ENCODE results near the gene DHX15.

Gene DHX15

GRCh38 chr4:24603343-24603742 is 19.0 kb upstream of the DHX15 start:
- Histone ChIP-seq H3K9me2 (replicated peaks; ENCODE audit: control insufficient read depth, low read length) (no peaks in the 10 kb centered on the region; the same call in 1 of the 2 replicates), H3K9me3 (ENCODE audit: control insufficient read depth, insufficient read depth, low read length) (peaks cover 7% of the 10 kb centered on the region; the same call in 1 of the 2 replicates), H3K27ac (ENCODE audit: low read depth, low read length) (no peak overlapping the region), H4K20me1 (ENCODE audit: control insufficient read depth, insufficient read depth, low read depth, low read length) (no peaks in the 10 kb centered on the region), H3K4me1 (ENCODE audit: control insufficient read depth, low read length) (peaks cover 5% of the 10 kb centered on the region; the same call in 1 of the 2 replicates), H3K36me3 (ENCODE audit: control insufficient read depth, low read length) (no peaks in the 10 kb centered on the region), H3K27me3 (ENCODE audit: control insufficient read depth, low read length) (peaks cover 10% of the 10 kb centered on the region), H3K79me2 (ENCODE audit: control insufficient read depth, low read length) (no peaks in the 10 kb centered on the region), H3K4me3 (ENCODE audit: low read length) (no peak overlapping the region), H3K4me2 (ENCODE audit: low read length) (no peak overlapping the region), H3F3A (ENCODE audit: control insufficient read depth, insufficient read depth) (no peaks in the 10 kb centered on the region)
- TF ChIP-seq EZH2phosphoT487 (IDR thresholded peaks at IDR 0.05; ENCODE audit: borderline replicate concordance, low read length): no peak
- TF ChIP-seq CTCF (IDR thresholded peaks at IDR 0.05; ENCODE audit: low read depth, low read length, poor library complexity, severe bottlenecking): no peak

- Histone ChIP-seq H3K9me2 (replicated peaks; ENCODE audit: control insufficient read depth, low read length) (no peaks in the 10 kb centered on the region; the same call in 1 of the 2 replicates), H3K9me3 (ENCODE audit: control insufficient read depth, insufficient read depth, low read length) (peaks cover 7% of the 10 kb centered on the region; the same call in 1 of the 2 replicates), H3K4me1 (ENCODE audit: control insufficient read depth, low read length) (peaks cover 5% of the 10 kb centered on the region; the same call in 1 of the 2 replicates), H3K4me2 (ENCODE audit: low read length) (no peak overlapping the region), H3K4me3 (ENCODE audit: low read length) (no peak overlapping the region), H3K27me3 (ENCODE audit: control insufficient read depth, low read length) (peaks cover 9% of the 10 kb centered on the region), H3K36me3 (ENCODE audit: control insufficient read depth, low read length) (no peaks in the 10 kb centered on the region), H3F3A (ENCODE audit: control insufficient read depth, insufficient read depth) (no peaks in the 10 kb centered on the region), H3K79me2 (ENCODE audit: control insufficient read depth, low read length) (no peaks in the 10 kb centered on the region), H4K20me1 (ENCODE audit: control insufficient read depth, insufficient read depth, low read depth, low read length) (no peaks in the 10 kb centered on the region), H3K27ac (ENCODE audit: low read depth, low read length) (no peak overlapping the region)
- no peak for TF ChIP-seq CTCF (IDR thresholded peaks at IDR 0.05; ENCODE audit: low read depth, low read length, poor library complexity, severe bottlenecking)
- TF ChIP-seq EZH2phosphoT487 (IDR thresholded peaks at IDR 0.05; ENCODE audit: borderline replicate concordance, low read length): no peak
These were observed 16.8 kb upstream of the DHX15 start for GRCh38 chr4:24601121-24601520.

- Histone ChIP-seq H3K79me2 (ENCODE audit: control insufficient read depth, low read length) (no peaks in the 10 kb centered on the region), H3F3A (ENCODE audit: control insufficient read depth, insufficient read depth) (no peaks in the 10 kb centered on the region), H3K36me3 (ENCODE audit: control insufficient read depth, low read length) (no peaks in the 10 kb centered on the region), H3K27ac (ENCODE audit: low read depth, low read length) (no peak overlapping the region), H3K27me3 (ENCODE audit: control insufficient read depth, low read length) (peaks cover 7% of the 10 kb centered on the region), H3K4me2 (ENCODE audit: low read length) (no peak overlapping the region), H3K9me2 (replicated peaks; ENCODE audit: control insufficient read depth, low read length) (no peaks in the 10 kb centered on the region), H3K4me1 (ENCODE audit: control insufficient read depth, low read length) (no peaks in the 10 kb centered on the region), H3K4me3 (ENCODE audit: low read length) (no peak overlapping the region), H4K20me1 (ENCODE audit: control insufficient read depth, insufficient read depth, low read depth, low read length) (no peaks in the 10 kb centered on the region), H3K9me3 (ENCODE audit: control insufficient read depth, insufficient read depth, low read length) (peaks cover 7% of the 10 kb centered on the region; the same call in 1 of the 2 replicates)
- TF ChIP-seq CTCF (IDR thresholded peaks at IDR 0.05; ENCODE audit: low read depth, low read length, poor library complexity, severe bottlenecking): no peak
- no peak for TF ChIP-seq EZH2phosphoT487 (IDR thresholded peaks at IDR 0.05; ENCODE audit: borderline replicate concordance, low read length)
These were observed 14.9 kb upstream of the DHX15 start for GRCh38 chr4:24599275-24599674.
